HG03558 (cell line): ENCODE measurements around the gene DNAJC30.
"Not testable (repeated sequence)": the region's sequence is repeated elsewhere in the genome, so short reads cannot be mapped to it uniquely, and the experiment has no call there.

Source experiments
- ATAC-seq: cut with Tn5 transposase; IDR thresholded peaks from one replicate; pipeline ENCODE4 v1.9.1; 2021; ENCODE audit warnings: moderate number of reproducible peaks; ENCODE audit not compliant: unreplicated experiment; ENCODE audit errors: extremely low read depth

Gene DNAJC30

DNA sequence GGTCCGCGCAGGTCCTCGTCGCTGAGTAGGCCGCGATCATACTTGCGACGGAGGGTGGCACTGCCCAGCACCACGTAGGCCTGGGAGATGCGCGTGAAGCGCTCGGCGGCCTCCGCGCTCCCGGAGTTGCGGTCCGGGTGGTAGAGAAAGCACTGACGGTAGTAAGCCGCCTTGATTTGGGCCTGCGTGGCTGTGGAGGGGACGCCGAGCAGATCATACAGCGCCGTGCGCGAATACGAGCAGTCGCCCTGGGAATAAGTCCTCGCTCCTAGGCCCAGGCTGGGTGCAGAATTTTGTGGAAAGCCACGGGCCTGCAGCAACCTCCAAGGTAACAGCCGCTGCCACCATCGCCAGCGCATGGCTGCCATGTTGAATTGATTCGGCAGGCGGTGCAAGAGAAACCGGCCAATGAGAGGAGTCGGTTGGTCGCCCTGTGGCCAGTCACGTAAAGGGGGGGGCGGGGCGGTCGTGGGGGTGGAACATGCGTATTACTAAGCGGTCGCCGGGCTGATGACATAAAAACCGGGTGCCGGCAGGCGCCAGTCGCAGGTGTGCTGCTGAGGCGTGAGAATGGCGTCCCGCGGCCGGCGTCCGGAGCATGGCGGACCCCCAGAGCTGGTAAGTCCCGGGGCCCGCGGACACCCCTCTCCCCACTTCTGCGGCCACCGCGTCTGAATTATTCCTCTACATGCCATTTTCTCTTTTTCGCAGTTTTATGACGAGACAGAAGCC, at the start of gene DNAJC30, which contains the start of gene BUD23:
Gene DNAJC30, minus strand, starts transcription at position 398 of the 732 bp plus-strand sequence. Its CDS starts 30 bp downstream, at position 368.
Gene BUD23, plus strand, starts transcription at position 542 of the 732 bp plus-strand sequence. Its CDS starts 29 bp downstream, at position 571.
- ATAC-seq, result peak; percentile 55

DNA sequence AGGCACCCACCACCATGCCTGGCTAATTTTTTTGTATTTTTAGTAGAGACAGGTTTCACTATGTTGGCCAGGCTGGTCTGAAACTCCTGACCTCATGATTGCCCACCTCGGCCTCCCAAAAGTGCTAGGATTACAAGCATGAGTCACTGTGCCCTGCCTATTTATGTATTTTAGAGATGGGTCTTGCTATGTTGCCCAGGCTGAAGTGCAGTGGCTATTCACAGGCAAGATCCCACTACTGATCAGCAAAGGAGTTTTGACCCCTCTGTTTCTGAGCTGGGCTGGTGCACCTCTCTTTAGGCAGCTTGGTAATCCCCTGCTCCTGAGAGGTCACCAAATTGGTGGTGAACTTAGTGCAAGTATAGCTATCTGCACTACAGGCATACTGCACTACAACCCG, 49.1 kb upstream of the DNAJC30 start:
- no peak for ATAC-seq

DNA sequence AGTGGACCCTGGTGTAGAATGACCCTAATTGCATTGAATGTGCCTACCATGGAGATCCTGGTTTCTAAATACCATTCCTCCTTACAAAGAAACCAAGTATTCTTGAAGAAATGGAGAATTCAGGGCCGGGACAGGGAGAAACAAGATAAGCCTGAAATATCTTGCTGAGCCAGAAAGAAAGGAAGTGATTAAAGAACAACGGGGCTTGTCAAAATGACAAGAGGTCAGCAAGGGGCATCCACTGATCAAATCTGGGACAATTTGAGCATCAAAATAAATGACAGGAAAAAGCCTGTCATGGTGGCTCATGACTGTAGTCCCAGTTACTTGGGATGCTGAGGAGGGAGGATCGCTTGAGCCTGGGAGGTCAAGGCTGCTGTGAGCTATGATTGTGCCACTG, 47.2 kb upstream of the DNAJC30 start:
- ATAC-seq, result no peak

GRCh38 chr7:73728551-73728950, 45.3 kb upstream of the DNAJC30 start:
- no peak for ATAC-seq

DNA sequence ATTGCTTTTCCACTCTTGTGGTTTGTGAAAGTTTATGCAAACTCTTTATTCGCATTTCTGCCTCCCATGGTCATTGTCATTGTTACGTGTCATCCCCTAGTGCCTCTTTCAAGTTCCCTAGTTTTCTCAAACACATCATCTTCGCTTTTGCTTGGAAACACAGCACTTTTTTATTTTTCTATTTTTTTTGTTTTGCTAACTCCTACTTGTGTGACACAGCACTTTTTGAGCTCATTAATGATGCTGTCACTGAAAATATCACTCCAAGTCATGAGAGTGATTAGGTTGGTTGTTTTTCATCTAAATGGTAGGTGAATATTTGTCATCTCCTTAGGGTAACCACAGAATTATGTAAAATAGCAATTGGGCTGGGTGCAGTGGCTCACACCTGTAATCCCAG, 44.7 kb upstream of the DNAJC30 start:
- ATAC-seq, result no peak

DNA sequence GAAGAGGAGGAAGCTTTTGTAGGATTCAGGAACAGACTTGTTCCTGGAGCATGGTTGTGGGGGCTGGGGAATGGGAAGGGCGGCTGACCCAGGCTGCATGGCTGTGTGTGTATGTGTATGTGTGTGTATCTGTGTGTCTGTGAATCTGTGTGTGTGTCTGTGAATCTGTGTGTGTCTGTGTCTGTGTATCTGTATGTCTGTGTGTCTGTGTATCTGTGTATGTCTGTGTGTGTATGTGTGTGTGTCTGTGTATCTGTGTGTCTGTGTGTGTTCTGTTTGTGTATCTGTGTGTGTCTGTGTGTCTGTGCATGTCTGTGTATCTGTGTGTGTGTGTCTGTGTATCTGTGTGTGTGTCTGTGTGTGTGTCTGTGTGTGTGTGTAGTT, 42.8 kb upstream of the DNAJC30 start:
- ATAC-seq, result no peak

- no peak for ATAC-seq
Measured at GRCh38 chr7:73723813-73724212, 40.6 kb upstream of the DNAJC30 start.

- ATAC-seq, result no peak
Measured at GRCh38 chr7:73722785-73723184, 39.5 kb upstream of the DNAJC30 start.

DNA sequence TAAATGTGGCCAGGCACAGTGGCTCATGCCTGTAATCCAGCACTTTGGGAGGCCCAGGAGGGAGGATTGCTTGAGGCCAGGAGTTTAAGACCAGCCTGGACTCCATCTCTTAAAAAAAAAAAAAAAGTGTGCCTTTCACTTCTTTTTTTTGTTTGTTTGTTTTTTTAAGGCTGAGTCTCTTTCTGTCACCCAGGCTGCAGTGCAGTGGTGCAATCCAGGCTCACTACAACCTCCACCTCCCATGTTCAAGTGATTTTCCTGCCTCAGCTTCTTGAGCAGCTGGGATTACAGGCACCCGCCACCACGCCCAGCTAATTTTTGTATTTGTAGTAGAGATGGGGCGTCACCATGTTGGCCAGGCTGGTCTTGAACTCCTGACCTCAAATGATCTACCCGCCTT, 38.9 kb upstream of the DNAJC30 start:
- ATAC-seq, result not testable (repeated sequence)

DNA sequence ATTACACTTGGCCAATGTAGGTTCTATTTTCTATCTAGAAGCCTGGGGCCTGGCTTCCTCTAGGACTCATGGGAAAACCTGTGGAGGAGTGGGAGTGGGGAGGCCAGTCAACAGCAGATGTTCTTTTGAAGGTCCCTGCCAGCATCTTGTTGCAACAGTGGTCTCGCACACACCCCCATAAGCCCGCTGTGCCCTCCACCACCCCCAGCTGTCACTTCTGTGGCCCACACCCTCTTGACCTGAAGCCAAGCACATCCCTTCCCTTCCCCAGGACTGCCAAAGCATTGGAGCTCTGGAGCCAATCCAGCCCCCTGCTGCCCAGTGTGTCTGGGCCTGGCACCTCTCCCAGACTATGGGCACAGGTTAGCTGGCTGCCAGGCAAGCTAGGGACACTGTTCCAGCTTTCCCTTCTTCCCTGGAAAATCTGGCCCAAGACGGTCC, 38.1 kb upstream of the DNAJC30 start:
- no peak for ATAC-seq

GRCh38 chr7:73720443-73720842, 37.2 kb upstream of the DNAJC30 start:
- not testable (repeated sequence) for ATAC-seq

DNA sequence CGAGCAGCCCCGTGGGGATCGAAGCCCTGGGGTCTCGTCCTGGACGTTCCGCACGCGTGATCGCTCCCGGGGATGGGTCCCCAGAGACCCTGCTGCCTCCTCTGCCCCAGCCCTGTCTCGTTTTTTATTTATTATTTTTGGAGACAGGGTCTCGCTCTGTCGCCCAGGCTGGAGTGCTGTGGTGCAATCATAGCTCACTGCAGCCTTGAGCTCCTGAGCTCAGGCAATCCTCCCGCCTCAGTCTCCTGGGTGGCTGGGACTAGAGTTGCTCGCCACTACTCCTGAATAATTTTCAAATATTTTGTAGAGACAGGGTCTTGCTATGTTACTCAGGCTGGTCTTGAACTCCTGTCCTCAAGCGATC, 36.5 kb upstream of the DNAJC30 start:
- ATAC-seq, result no peak

DNA sequence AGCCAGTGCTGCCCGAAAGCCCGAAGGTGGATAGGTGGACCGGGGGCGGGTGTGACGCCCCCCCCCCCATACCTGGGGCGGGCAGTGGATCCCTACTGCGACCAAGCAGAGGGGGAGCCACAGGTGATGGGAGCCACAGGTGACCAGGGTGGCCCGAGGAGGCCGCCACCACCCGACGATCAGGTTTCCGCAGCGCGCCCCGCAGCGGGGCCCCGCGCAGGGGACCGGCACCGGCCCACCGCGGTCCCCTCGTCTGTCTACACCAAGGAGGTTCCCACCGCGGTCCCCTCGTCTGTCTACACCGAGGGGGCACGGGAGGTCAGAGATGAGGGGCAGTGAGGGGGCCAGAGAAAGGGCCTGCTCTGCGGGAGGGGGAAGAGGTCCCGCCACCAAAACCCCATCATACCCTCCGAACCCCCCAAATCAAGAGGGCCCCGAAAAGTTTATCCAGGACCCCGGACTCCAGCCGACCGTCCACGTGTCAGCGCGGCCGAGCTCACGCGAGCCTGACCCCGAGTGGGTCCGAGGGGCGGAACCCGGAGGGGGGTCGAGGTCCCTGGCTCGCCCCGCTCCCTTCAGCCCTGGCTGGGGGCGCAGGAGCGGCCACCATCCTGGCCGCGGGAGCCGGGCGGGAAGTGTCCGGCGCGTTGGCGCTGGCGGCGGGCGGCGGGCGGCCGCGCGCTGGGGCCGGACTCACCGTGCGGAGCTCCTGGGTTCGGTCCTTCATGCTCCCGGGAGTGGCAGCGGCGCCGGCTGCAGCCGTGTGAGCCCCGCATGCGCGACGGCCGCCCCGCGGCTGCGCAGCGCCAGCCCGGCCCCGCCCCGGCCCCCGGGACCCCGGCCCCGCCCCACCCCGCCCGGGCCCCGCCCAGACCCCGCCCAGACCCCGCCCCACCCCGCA, 35.9 kb upstream of the DNAJC30 start, which contains the start of gene STX1A:
Gene STX1A, minus strand, starts transcription at position 765 of the 901 bp plus-strand sequence. Its CDS starts 38 bp downstream, at position 727.
- no peak for ATAC-seq

DNA sequence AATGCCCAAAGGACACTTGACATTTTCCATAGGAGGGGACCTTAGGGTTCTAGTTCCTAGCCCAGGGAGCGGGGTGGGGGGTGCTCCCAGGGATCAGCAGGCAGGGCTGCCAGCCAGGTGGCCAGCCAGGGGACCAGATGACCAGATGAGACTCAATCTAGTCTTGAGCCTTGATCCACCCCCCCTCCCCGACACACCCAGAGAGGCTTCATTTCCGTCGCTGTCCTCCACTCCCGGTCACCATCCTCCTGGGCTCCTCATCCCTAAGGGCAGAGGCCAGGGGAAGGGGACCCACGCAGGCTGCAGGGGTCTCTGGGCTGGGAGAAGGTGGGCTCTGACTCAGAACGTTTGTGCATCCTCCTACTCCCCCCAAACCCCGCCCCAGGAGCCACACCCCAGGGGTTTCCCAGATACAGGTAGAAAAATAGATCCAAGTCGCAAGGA, 35.2 kb upstream of the DNAJC30 start:
- no peak for ATAC-seq

GRCh38 chr7:73717991-73718405, 34.7 kb upstream of the DNAJC30 start:
- no peak for ATAC-seq

DNA sequence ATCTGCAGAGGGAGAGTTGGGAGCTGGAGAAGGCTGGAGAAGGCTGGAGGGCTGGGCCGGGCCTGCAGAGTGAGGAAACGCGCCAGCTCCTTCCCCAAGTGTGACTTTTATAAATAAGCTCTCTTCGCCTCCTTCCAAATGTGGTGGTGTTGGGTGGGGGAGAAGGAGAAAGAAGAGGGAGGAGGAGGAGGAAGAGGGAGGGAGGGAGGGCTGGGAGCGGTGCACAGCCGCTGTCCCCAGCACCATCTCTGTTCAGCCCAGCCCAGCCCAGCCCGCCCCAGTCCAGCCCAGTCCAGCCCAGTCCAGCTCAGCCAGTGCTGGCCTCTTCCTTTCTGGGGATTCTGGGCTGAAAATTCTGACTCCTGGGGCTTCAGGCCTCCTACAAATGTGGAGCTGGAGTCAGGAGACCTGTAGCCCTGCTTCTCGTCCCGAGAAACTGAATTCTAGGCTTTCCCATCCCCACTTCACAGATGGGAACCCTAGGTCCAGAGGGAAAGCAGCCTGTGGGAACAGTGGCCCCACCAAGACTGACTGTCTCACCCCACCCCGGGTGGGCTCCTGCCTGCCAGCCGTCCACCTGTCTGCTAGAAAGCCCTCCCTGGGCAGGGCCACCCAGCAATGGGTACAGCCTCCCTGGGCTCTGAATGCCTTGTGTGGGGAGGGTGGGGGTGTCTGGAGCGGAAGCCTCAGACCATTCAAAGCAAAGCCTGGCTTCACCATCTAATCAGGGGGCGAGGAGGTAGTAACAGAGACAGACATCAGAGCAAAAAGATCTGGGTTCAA, 34.0 kb upstream of the DNAJC30 start:
- ATAC-seq, result no peak

GRCh38 chr7:73716318-73716890, 33.2 kb upstream of the DNAJC30 start:
- no peak for ATAC-seq

DNA sequence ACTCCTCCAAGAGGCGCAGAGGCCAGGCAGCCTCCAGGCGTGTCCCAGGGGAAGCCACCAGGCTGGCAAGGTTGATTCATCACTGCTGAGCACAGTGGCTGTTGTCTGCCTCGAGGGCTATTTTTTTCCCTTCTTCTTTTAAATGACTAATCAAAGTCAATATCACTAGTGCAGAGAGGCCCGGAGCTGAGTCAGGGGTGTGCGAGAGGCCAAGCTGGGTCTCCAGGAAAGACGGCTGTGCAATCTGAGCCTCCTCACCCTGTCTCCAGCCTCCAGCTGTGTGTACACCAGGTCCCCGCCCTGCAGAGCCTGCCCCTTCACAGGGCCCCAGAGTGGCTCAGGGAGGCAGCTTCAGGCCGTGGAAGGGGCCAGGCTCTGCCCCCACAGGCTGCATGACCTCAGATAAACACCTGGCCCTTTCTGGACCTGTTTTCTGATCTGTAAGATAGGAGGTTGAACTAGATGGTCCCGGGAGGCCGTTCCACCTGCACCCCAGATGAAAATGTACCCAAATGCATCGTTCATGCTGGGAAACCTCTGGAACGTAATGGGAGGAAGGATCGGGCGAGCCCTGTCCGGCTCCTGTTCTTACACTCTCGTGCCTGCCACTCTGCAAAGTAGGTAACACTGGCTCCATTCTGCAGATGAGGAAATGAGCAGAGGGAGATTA, 32.5 kb upstream of the DNAJC30 start:
- no peak for ATAC-seq

DNA sequence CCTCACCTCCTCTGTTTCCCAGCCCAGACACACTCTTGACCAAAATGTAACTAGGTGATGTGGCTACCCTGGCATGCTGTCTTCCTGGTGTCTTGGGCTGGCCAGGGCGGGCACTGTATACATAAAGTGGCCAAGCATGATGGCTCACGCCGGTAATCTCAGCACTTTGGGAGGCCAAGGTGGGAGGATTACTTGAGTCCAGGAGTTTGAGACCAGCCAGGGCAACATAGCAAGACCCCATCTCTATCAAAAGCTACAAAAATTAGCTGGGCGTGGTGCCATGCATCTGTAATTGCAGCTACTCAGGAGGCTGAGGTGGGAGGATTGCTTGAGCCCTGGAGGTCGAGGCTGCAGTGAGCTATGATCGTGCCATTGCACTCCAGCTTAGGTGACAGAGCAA, 30.1 kb upstream of the DNAJC30 start:
- not testable (repeated sequence) for ATAC-seq
